GM19328 (cell line): ENCODE results near the gene PEX1.
A peak's percentile ranks its signal among the peaks of the same experiment; 100 is the strongest.
"Not testable (repeated sequence)": the region's sequence is repeated elsewhere in the genome, so short reads cannot be mapped to it uniquely, and the experiment has no call there.

Experiments used
- ATAC-seq: cut with Tn5 transposase; IDR thresholded peaks from one replicate; pipeline ENCODE4 v1.9.1; 2021; ENCODE audit warnings: mild to moderate bottlenecking, moderate library complexity; ENCODE audit not compliant: unreplicated experiment

PEX1 gene

DNA sequence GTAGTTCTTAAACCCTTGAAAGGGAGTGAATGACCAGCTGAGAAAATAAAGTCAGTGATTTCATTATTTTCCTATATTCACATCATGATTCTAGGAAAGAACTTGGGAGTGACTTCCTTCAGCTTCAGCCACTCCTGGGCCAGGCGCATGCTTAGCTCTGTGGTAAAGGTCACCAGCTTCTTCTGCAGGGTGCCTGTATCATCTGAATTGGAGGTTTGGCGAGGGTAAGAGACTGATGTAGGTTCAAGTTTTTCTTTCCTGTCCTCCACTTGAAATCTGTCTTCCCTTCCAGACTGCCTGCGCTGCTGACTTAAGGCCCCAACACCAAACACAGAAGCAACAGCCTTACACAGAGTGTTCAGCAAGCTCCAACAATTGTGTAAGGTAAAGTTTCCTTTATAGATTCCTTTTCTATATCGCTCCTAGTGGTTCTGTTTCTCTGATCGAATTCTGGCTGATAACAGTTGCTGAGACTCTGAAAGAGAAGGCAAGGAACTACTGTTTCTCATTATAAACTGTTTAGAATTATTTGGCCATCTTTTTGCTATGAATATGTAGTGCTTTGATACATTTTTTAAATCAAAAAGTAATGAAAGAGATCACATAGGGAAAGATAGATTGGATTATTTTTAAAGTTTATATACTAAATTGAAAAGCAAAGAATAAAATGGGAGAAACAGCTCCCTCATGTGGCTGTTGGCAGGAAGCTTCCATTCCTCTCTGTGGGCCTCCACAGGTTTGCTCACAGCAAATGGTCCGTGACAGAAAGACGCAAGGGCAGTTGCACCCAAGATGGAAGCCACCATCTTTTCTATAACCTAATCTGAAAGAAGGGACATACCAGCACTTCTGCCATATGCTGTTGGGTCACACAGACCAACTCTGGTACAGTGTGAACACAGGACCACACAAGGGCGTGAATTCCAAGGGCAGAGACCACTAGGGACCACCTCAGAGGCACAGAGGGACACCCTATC lies 67.0 kb downstream of the PEX1 start:
- ATAC-seq: peak; percentile 86

DNA sequence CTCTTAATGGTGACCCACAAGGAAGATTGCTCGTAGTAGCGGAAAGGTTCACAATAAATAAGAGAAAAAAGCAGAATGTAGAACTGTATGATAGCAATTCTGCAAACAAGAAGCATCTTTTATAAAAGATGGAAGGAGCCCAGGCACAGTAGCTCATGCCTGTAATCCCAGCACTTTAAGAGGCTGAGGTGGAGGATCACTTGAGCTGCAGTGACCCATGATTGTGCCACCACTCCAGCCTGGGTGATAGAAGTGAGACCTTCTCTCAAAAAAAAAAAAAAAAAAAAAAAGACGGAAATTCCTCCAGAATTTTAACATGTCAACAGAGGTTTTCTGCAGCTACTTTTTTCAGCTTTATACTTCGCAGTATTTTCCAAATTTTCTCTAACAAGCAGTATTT lies 67.8 kb downstream of the PEX1 start:
- no peak for ATAC-seq

DNA sequence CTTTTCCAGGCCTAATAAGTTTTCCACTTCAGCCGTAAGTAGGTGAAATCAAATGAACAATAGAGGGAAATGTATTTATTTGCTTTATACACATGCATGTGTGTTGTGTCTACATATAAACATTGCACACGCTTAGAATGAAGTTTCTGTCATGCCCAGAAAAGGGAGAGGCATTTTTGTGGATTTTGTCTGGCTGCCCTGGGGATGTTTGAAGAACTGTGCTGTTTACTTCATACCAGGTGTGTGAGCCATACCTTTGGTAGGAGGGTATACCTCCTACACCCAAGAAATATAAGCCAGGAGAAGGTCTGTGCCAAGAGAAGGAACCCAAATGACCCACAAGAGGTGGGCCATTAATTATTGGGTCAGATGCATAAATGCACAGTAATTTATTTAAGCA lies 68.2 kb downstream of the PEX1 start:
- ATAC-seq: no peak

DNA sequence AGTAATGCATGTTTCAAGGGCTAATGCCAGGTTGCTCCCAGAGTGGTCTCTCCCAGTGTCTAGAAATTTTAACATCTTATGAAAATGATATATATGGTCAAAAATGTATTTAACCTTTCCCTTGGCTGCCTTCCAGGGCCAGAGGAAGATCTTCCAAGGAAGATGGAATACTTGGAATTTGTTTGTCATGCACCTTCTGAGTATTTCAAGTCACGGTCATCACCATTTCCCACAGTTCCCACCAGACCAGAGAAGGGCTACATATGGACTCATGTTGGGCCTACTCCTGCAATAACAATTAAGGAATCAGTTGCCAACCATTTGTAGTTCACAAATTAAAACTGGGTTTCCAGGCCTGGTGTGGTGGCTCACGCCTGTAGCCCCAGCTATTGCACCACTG lies 72.1 kb downstream of the PEX1 start:
- no peak for ATAC-seq

DNA sequence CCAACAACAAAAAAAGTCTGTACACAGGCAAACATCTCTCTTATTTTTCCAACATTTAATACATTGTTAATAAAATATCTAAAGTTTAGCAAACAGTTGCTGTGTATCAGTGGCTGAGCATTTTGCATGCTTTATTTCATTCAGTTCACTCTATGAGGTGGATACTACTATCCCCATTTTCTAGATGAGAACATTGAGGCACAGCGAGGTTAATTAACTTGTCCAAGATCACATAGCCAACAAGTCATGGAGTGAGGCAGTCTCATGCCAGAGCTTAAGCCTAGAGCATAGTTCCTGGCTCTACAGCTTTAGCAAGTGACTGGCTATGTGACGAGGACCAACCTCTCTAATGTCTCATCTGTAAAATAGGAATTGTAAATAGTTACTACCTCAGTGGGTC lies 76.7 kb downstream of the PEX1 start:
- no peak for ATAC-seq

DNA sequence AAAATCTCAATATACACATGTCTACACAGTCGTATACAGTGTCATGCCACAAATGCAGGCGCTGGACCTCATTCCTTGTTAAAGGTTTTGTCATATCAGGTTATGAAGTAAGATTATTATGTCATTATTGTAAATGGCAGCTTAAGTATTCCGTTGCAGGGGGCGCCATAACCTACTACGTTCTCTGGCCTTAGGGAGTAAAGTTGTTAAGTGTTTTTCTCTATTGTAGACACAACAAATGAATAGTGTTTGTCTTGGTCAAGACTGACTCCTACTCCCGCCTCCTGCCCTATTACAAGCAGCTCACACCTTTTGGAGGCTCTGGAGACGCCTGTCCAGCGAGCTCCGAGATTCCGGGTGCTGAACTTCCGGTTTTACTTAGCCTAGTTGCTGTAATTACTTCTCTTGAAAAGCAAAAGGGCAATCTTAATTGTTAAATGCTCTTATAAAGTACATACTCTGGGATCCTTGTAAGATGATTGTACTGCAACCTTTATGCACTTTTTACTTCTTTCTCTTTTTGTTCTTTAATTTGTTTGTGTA lies 80.0 kb downstream of the PEX1 start:
- peak; percentile 35 for ATAC-seq

DNA sequence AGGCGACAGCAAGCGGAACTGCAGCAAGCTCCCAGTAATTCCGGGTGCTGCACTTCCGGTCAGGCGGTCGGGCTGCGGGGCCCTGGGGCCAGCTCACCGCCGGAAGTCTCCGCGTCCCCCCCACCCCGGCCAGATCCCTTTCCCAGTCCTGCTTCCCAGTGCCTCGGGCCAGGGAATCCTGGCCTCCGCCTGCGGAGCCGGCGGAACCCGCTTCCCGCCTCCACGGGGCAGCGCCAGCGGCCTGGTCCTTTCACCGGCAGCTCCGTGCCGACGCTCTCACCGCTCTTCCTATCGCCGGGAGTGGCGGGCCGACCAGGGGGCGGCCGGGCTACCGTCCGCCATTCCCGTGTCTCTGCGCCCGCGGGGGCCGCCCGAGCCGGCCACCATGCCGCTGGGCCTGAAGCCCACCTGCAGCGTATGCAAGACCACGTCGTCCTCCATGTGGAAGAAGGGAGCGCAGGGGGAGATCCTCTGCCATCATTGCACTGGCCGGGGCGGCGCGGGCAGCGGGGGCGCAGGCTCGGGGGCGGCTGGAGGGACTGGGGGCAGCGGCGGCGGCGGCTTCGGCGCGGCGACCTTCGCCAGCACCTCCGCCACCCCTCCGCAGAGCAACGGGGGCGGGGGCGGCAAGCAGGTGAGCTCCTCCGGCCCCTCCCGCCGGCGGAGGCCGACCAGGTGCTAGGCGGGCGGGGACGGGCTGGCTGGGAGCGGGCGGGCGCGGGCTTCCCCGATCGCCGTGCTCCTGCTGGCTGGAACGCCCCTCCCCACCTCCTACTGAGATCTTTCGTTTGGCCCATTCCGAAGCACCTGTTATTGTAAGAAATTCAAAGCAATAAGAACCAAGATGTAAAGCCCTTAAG lies 80.7 kb downstream of the PEX1 start, which contains the start of gene GATAD1:
TSS of gene GATAD1 (plus strand) at position 138 of the 860 bp plus-strand sequence. CDS start at position 386, 248 bp downstream.
- ATAC-seq: peak; percentile 86

DNA sequence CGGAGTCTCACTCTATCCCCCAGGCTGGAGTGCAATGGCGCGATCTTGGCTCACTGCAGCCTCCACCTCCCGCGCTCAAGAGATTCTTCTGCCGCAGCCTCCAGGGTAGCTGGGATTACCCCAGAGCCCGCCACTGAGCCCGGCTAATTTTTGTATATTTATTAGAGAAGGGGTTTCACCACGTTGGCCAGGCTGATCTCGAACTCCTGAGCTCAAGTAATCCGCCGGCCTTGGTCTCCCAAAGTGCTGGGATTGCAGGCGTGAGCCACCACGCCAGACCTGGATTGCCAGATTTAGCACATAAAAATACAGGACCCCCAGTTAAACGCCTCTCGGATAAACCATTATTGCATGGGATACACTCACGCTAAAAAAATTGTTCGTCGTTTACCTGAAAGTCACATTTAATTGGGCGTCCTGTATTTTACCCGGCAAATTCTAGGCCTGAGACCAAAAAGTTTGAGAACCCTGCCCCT lies 81.4 kb downstream of the PEX1 start:
- no peak for ATAC-seq

DNA sequence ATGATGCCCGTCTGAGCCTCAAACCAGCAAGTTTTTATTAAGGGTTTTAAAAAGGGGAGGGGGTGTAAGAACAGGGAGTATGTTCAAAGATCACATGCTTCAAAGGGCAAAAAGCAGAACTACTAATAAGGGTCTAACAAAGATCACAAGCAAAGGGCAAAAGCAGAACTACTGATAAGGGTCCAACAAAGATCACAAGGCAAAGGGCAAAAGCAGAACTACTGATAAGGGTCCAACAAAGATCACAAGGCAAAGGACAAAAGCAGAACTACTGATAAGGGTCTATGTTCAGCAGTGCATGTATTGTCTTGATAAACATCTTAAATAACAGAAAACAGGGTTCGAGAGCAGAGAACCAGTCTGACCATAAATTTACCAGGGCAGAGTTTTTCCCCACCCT lies 85.6 kb downstream of the PEX1 start:
- ATAC-seq: not testable (repeated sequence)

DNA sequence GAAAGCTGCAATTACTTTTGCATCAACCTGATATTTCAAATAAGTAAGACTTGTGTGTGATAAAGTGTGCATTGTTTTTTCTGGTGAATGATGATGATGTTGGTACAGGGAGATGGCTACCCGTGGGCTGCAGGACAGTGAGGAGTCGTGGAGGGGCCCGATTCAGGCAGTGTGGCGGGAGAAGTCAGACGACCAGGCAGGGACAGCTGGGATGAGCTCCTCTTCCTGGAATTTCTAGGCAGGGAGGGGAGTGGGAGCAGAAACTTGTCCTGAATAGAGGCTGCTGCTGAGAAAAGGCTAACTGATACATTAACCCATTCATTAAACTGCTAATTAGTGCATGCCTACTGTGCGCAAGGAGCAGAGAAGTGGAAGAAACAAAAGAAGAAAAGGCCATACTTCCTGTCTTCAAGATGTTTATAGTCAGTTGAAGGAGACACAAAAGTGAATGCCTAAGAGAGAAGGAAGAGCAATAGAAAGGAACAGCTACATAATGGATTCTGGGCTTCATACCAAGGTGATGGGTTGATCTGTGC lies 90.3 kb downstream of the PEX1 start:
- ATAC-seq: no peak
